ENCODE results near the gene DIPK1C. TPM values are rescaled to one million over a fixed set of nuclear protein-coding genes. Genes with fewer than 3 reads are reported as not detected.

Gene DIPK1C
- total and polyA plus RNA-seq, 10 of the 15 experiments (the other 5 are each of a cell fraction or from before 2014, with no cell fraction given), result not detected

DNA sequence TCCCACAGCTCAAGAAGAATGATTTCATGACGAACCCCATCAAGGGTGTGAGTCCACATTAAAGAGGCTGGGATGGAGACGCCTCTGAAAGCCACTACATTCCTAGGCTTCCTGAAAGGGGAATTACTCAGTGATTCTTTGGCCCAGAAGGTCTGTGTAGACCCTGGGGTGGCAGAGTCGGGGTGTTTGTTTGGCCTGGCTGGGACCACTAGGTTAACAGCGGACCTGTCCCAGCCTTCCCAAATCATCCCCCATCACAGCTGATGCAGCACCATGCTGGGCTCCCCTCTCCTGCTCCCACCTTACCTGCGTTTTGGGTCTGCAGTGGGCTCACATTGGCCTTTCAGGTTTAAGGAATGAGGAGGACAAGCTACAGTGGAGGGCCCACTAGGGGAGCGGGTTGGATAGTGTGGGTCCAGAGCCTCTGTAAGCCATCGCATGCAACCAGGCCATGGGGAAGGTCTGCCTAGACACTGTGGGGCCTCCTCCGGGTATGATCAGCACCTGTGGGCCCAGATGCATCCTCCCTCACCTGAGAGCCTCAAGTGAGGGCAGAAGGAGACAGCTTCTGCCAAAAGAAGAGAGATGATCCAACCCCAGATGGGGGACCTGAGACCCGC, 16.2 kb downstream of the DIPK1C start (continued):
- TF ChIP-seq, protein P1, sequence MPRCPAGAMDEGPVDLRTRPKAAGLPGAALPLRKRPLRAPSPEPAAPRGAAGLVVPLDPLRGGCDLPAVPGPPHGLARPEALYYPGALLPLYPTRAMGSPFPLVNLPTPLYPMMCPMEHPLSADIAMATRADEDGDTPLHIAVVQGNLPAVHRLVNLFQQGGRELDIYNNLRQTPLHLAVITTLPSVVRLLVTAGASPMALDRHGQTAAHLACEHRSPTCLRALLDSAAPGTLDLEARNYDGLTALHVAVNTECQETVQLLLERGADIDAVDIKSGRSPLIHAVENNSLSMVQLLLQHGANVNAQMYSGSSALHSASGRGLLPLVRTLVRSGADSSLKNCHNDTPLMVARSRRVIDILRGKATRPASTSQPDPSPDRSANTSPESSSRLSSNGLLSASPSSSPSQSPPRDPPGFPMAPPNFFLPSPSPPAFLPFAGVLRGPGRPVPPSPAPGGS (IDR thresholded peaks at IDR 0.05; ENCODE audit: borderline replicate concordance, insufficient read depth, low read depth, low read length, poor library complexity, severe bottlenecking), result no peak

DNA sequence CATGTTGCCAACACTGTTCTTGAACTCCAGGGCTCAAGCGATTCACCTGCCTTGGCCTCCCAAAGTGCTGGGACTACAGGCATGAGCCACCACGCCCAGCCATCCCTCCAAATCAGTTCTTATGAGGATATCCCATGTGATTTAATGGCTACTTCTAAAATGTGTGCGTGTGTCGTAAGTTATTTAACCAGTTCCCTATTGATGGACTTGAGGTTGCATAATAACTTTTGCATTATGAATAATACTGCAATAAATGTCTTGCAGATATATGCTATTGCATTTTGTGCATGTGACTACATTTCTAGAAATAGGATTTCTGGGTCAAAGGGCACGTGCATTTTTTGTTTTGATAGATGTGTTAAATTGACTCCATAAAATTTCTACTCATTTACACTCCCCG, 19.0 kb downstream of the DIPK1C start:
- no TSS peak for BruUV-seq (replicated peaks)
- Histone ChIP-seq H3K9ac (ENCODE audit: control insufficient read depth, insufficient read depth, low read length) (no peak overlapping the region), H3K4me3 (no peak overlapping the region), H4K20me1 (ENCODE audit: control insufficient read depth, insufficient read depth) (no peaks in the 10 kb centered on the region), H3K27me3 (replicated peaks in 1 of 2; ENCODE audit: control insufficient read depth in 2 of 2, insufficient read depth in 2 of 2, low read length in 1 of 2) (no peaks in the 10 kb centered on the region; a peak in 1 of 4 replicates), H3K9me3 (replicated peaks; ENCODE audit: control insufficient read depth, insufficient read depth, low read length) (no peaks in the 10 kb centered on the region), H3K36me3 (ENCODE audit: control insufficient read depth in 2 of 2, insufficient read depth in 2 of 2, low read length in 1 of 2) (no peaks in the 10 kb centered on the region), H2AFZ (ENCODE audit: control insufficient read depth, low read depth, low read length) (no peak overlapping the region), H3K4me1 (ENCODE audit: control insufficient read depth, insufficient read depth, low read length) (no peaks in the 10 kb centered on the region), H3K4me2 (ENCODE audit: control insufficient read depth, insufficient read depth) (no peak overlapping the region), H3K27ac (ENCODE audit: control insufficient read depth, insufficient read depth) (no peak overlapping the region), H3K79me2 (ENCODE audit: control insufficient read depth, insufficient read depth, low read length) (no peaks in the 10 kb centered on the region)
- POLR2A ChIA-PET, result no interaction called here
- intact Hi-C loops (cut with micrococcal nuclease; ENCODE audit: unreplicated experiment) (no loop called here), in situ Hi-C loops (cut with MboI) (no loop called here)
- SMC1A ChIA-PET (ENCODE audit: uncharacterized antibody, unreplicated experiment), result no interaction called here
- no peak for ATAC-seq
- CTCF ChIA-PET, result no interaction called here
- RAD21 ChIA-PET (ENCODE audit: unreplicated experiment), result no interaction called here
- WGBS (ENCODE audit: insufficient coverage, insufficient replicate concordance, low lambda C conversion rate, missing lambda C conversion rate), result 24% methylated on average over 6 of the region's 6 CpGs
- no peak for FAIRE-seq
- no peak for TF ChIP-seq IKZF1 (conservative IDR thresholded peaks at IDR 0.05)
- no peak for TF ChIP-seq TCF3 (IDR thresholded peaks at IDR 0.05; ENCODE audit: borderline replicate concordance, insufficient read depth, low read depth, low read length)
- TF ChIP-seq RELA (IDR thresholded peaks at IDR 0.05; ENCODE audit: borderline replicate concordance, partially characterized antibody), result no peak
- TF ChIP-seq SIX5 (IDR thresholded peaks at IDR 0.05; ENCODE audit: low read depth, low read length, severe bottlenecking), result no peak
- no peak for TF ChIP-seq KAT2A (conservative IDR thresholded peaks at IDR 0.05; ENCODE audit: control insufficient read depth, low read depth, low read length)
- no peak for TF ChIP-seq E4F1 (IDR thresholded peaks at IDR 0.05; ENCODE audit: borderline replicate concordance, partially characterized antibody)
- no peak for TF ChIP-seq RAD21 (IDR thresholded peaks at IDR 0.05; ENCODE audit: insufficient read depth, low read depth, low read length)
- no peak for TF ChIP-seq CHD1 (IDR thresholded peaks at IDR 0.05; ENCODE audit: low read depth, low read length)
- no peak for TF ChIP-seq NR2C2 (IDR thresholded peaks at IDR 0.05; ENCODE audit: borderline replicate concordance, control insufficient read depth, insufficient read length, low read depth)
- no peak for TF ChIP-seq GABPA (IDR thresholded peaks at IDR 0.05; ENCODE audit: low read depth)
- TF ChIP-seq CBFB (IDR thresholded peaks at IDR 0.05; ENCODE audit: low read depth), result no peak
- no peak for TF ChIP-seq ZBTB4 (CRISPR knock-in tag; IDR thresholded peaks at IDR 0.05)
- no peak for TF ChIP-seq NR2F1 (conservative IDR thresholded peaks at IDR 0.05)
- DNase-seq (ENCODE audit: low read depth, low spot score), result no peak
